NCI-H1417 (cell line): ENCODE data around the gene KCNQ1OT1.

ENCODE experiments used
- DNase-seq, 3 experiments: peaks; one replicate each; lab custom pipeline; 2025; lab: John Stamatoyannopoulos, UW

The KCNQ1OT1 gene

GRCh38 chr11:2699531-2700414 is at the start of gene KCNQ1OT1:
Gene KCNQ1OT1 (minus strand): TSS chr11:2699994.
- DNase-seq = peak; percentile 90 to 96 (median 92)

GRCh38 chr11:2748814-2749554 is 49.2 kb upstream of the KCNQ1OT1 start:
- no peak for DNase-seq

GRCh38 chr11:2748061-2748813 is 48.4 kb upstream of the KCNQ1OT1 start:
- no peak for DNase-seq

- no peak for DNase-seq
Observed at GRCh38 chr11:2747248-2748027, 47.6 kb upstream of the KCNQ1OT1 start.

GRCh38 chr11:2746401-2747247 is 46.8 kb upstream of the KCNQ1OT1 start:
- DNase-seq = no peak

GRCh38 chr11:2745511-2745910 is 45.7 kb upstream of the KCNQ1OT1 start:
- DNase-seq = no peak

- DNase-seq = no peak
Observed at GRCh38 chr11:2744166-2744565, 44.4 kb upstream of the KCNQ1OT1 start.

- DNase-seq = no peak
Observed at GRCh38 chr11:2743427-2744110, 43.8 kb upstream of the KCNQ1OT1 start.

- DNase-seq = peak in 1 of 3 experiments; percentile 10
Observed at GRCh38 chr11:2742611-2743426, 43.0 kb upstream of the KCNQ1OT1 start.

GRCh38 chr11:2742201-2742600 is 42.4 kb upstream of the KCNQ1OT1 start:
- no peak for DNase-seq

- no peak for DNase-seq
Observed at GRCh38 chr11:2741377-2742131, 41.8 kb upstream of the KCNQ1OT1 start.

GRCh38 chr11:2741006-2741376 is 41.2 kb upstream of the KCNQ1OT1 start:
- no peak for DNase-seq

- no peak for DNase-seq
Observed at GRCh38 chr11:2740275-2740940, 40.6 kb upstream of the KCNQ1OT1 start.

- DNase-seq = no peak
Observed at GRCh38 chr11:2739531-2740274, 39.9 kb upstream of the KCNQ1OT1 start.

- DNase-seq = no peak
Observed at GRCh38 chr11:2738551-2739431, 39.0 kb upstream of the KCNQ1OT1 start.

GRCh38 chr11:2737866-2738265 is 38.1 kb upstream of the KCNQ1OT1 start:
- no peak for DNase-seq
